ENCODE data around the gene MAP1B.

- TF ChIP-seq CTCF (conservative IDR thresholded peaks at IDR 0.05; ENCODE audit: low read depth, low read length) (no peak), EZH2 (IDR thresholded peaks at IDR 0.05; ENCODE audit: borderline replicate concordance, low read depth, low read length, poor library complexity, severe bottlenecking) (no peak)
Observed at GRCh38 chr5:72076621-72077300, 30.5 kb upstream of the MAP1B start.
